K562 (cell line): ENCODE results near the gene TBC1D1. TPM values are rescaled to one million over a fixed set of nuclear protein-coding genes. Genes with fewer than 3 reads are reported as not detected.

ENCODE experiments used
- E2F4 ChIP-seq: sonication (generic); formaldehyde crosslinking; IDR thresholded peaks from 2 replicates; pipeline ENCODE4 v1.8.0; 2022; ENCODE audit warnings: mild to moderate bottlenecking, low read depth, missing genetic modification reagents
- ELF4 ChIP-seq: fragments of 450-650 bp; formaldehyde crosslinking; IDR thresholded peaks from 2 replicates; pipeline ENCODE4 v1.4.0; 2022; ENCODE audit warnings: missing genetic modification characterization
- ETV5 ChIP-seq: sonication (generic); formaldehyde crosslinking; IDR thresholded peaks from 2 replicates; pipeline ENCODE4 v1.4.0; 2020; ENCODE audit warnings: low read depth, mild to moderate bottlenecking, missing genetic modification reagents
- KAT2B ChIP-seq: IDR thresholded peaks from one replicate; pipeline ENCODE4 v1.6.1; 2012; ENCODE audit warnings: low read depth, mild to moderate bottlenecking, control low read depth, inconsistent platforms, low read length, moderate library complexity
- KLF16 ChIP-seq: IDR thresholded peaks from 2 replicates; pipeline ENCODE4 v1.6.1; 2016; ENCODE audit warnings: antibody characterized with exemption
- MYNN ChIP-seq, 2 experiments: sonication (generic); formaldehyde crosslinking in 1 of 2; IDR thresholded peaks; 2 replicates each; pipeline versions ENCODE4 v1.5.0 to v1.6.1; 2016 to 2020; ENCODE audit warnings: antibody characterized with exemption in 1 of 2, missing genetic modification reagents in 1 of 2
- NFIC ChIP-seq: fragments of 450-650 bp; IDR thresholded peaks from 2 replicates; pipeline ENCODE4 v1.6.1; 2017; ENCODE audit warnings: mild to moderate bottlenecking, inconsistent platforms
- POLR2A ChIP-seq: fragments of 450-650 bp; conservative IDR thresholded peaks from 2 replicates; pipeline ENCODE4 v1.6.1; 2016
- SP2 ChIP-seq: IDR thresholded peaks from 2 replicates; pipeline ENCODE4 v1.6.1; 2011; ENCODE audit warnings: mild to moderate bottlenecking, low read depth, low read length, moderate library complexity; ENCODE audit not compliant: poor library complexity, severe bottlenecking; ENCODE audit errors: extremely low read depth
- STAG1 ChIP-seq: sonication (generic); formaldehyde crosslinking; IDR thresholded peaks from 2 replicates; pipeline ENCODE4 v1.5.0; 2020; ENCODE audit warnings: missing genetic modification reagents, borderline replicate concordance
- TRIM28 ChIP-seq: fragments of 450-650 bp; IDR thresholded peaks from 2 replicates; pipeline ENCODE4 v1.6.1; 2017
- polyA plus RNA-seq, 8 experiments: library from polyadenylated mRNA; depleted of rRNA in 4 of 8; stranded (reverse) in 5 of 8; unstranded in 3 of 8; fragments of >200 nt; fragmentation: Nextera tagmentation in 2 of 8; fragmentation: Illumina TruSeq in 1 of 8; extraction: Ambion mirVana in 2 of 8; extraction: Trizol in 1 of 8; gene quantifications; 2 replicates each; pipeline versions ENCODE4 v1.2.1 to v1.2.3, GENCODE V29; 2011 to 2014; ENCODE audit warnings: inconsistent platforms in 1 of 8, missing spikeins in 1 of 8
- total RNA-seq, 7 experiments: library from RNA; depleted of rRNA in 6 of 7; stranded (reverse); fragments of >200 nt in 6 of 7; fragmentation: Illumina TruSeq in 2 of 7; extraction: Trizol in 2 of 7; gene quantifications; 2 replicates each; pipeline versions ENCODE4 v1.2.1 to v1.2.3, GENCODE V29; 2011 to 2021; ENCODE audit warnings: low replicate concordance in 1 of 7
- TF ChIP-seq, protein P1 (sequence below), 2 experiments: fragments of 450-650 bp; formaldehyde crosslinking in 1 of 2; IDR thresholded peaks; 2 replicates each; pipeline versions ENCODE4 v1.4.0 to v1.6.1; 2014 to 2020; ENCODE audit warnings: mild to moderate bottlenecking in 2 of 2, borderline replicate concordance in 1 of 2, low read depth in 1 of 2

The TBC1D1 gene
- total and polyA plus RNA-seq, 9 of the 15 experiments (the other 6 are each of a cell fraction or from before 2014, with no cell fraction given) = 0.59 to 14.2 (median 8.8) TPM

DNA sequence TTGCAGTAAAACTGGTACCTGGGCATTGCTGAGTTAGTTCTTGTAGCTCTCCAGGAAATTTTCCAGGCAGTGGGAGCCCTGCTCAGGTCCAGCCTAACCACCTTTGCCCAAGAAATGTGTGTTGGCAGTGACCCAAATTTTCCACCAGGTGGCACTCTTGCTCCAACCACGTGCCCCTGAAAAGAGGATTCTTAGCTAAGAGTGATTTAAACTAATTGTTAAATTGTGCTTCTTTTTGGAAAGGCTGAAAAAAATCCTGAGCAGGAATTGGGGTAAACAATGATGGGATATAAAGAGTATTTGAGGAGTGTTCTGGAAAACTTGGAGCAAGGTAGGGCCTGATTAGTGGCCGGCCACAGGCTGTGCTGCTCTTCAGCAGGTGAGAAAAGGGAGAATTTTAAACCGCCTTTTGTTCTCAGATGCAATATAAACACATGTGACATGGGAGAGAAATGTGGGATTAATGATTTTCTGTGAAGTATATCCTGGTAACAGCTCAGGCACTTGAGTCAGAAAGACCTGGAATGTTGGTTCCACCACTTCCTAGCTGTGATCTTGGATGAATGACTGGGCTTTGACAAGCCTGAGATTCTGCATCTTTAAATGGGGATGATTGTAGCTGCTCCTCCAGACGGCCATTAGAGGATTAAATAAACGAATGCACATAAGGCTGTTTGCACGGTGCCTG lies 288.9 kb downstream of the TBC1D1 start (continued):
- TF ChIP-seq MYNN (IDR thresholded peaks at IDR 0.05) (peak; percentile 46; the same call in 1 of the 2 replicates), MYNN (CRISPR knock-in tag; IDR thresholded peaks at IDR 0.05) (no peak), TRIM28 (0 out of 2 replicates have a peak, but pooled peaks have one; percentile 38), POLR2A (no peak), KAT2B (no peak), ETV5 (CRISPR knock-in tag) (0 out of 2 replicates have a peak, but pooled peaks have one; percentile 18), KLF16 (0 out of 2 replicates have a peak, but pooled peaks have one; percentile 23), SP2 (no peak), STAG1 (CRISPR knock-in tag) (peak; percentile 87; the same call in 1 of the 2 replicates), ELF4 (no peak), NFIC (peak; percentile 16; the same call in 1 of the 2 replicates), E2F4 (no peak)
- TF ChIP-seq, protein P1, sequence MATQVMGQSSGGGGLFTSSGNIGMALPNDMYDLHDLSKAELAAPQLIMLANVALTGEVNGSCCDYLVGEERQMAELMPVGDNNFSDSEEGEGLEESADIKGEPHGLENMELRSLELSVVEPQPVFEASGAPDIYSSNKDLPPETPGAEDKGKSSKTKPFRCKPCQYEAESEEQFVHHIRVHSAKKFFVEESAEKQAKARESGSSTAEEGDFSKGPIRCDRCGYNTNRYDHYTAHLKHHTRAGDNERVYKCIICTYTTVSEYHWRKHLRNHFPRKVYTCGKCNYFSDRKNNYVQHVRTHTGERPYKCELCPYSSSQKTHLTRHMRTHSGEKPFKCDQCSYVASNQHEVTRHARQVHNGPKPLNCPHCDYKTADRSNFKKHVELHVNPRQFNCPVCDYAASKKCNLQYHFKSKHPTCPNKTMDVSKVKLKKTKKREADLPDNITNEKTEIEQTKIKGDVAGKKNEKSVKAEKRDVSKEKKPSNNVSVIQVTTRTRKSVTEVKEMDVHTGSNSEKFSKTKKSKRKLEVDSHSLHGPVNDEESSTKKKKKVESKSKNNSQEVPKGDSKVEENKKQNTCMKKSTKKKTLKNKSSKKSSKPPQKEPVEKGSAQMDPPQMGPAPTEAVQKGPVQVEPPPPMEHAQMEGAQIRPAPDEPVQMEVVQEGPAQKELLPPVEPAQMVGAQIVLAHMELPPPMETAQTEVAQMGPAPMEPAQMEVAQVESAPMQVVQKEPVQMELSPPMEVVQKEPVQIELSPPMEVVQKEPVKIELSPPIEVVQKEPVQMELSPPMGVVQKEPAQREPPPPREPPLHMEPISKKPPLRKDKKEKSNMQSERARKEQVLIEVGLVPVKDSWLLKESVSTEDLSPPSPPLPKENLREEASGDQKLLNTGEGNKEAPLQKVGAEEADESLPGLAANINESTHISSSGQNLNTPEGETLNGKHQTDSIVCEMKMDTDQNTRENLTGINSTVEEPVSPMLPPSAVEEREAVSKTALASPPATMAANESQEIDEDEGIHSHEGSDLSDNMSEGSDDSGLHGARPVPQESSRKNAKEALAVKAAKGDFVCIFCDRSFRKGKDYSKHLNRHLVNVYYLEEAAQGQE (IDR thresholded peaks at IDR 0.05; ENCODE audit: borderline replicate concordance) = peak; percentile 94
- TF ChIP-seq, protein P1 (CRISPR knock-in tag; IDR thresholded peaks at IDR 0.05; ENCODE audit: low read depth) = no peak
